GM18861 (cell line): ENCODE measurements around the gene HSF2BP.
"Not testable (repeated sequence)": the region's sequence is repeated elsewhere in the genome, so short reads cannot be mapped to it uniquely, and the experiment has no call there.

Source experiments
- ATAC-seq: cut with Tn5 transposase; IDR thresholded peaks from one replicate; pipeline ENCODE4 v1.9.1; 2021; ENCODE audit not compliant: unreplicated experiment

The HSF2BP gene

DNA sequence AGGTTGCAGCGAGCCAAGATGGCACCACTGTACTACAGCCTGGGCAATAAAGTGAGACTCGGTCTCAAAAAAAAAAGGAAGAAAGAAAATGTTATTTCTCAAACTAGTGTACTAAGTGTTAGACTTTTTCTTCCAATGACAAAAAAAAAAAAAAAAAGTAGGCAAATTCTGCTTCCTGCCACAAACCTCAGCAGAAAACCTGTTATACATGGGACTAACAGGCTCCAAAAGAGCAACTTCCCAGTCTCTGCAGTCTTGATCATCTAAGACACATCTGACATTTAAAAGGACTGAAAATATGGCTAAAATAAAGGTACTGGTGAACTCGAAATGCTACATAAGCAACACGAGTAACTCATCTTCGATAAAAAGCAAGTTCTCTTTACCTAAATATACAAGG, 59.6 kb downstream of the HSF2BP start:
- no peak for ATAC-seq

DNA sequence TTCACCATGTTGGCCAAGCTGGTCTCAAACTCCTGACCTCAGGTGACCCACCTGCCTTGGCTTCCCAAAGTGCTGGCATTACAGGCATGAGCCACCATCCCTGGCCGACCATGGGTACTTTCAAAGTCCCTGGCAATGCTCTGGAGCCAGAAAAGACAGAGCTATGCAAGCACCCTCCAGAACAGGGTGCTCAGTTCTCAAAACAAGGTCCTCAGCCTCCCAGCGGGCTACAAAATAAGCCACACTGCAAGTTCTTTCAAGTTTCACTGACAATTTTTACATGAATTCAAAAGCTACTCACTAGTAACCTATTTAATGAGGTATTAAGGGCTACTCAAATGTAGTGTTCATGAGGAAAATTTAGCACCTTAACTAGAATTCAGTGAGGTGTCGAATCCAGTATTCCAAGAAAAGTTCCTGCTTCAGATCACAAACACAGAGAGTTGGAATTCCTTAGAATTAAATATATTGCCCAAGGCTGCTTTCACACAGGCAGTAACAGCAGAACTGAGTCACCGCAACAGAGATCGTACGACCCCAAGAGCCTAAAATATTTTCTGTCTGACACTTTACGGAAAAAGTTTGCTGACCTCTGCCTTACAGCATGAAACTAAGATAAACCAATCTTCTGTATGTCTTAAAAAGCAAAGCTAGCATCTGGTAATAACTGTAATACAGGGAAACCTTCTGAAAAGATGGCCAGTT, 60.7 kb downstream of the HSF2BP start:
- no peak for ATAC-seq

DNA sequence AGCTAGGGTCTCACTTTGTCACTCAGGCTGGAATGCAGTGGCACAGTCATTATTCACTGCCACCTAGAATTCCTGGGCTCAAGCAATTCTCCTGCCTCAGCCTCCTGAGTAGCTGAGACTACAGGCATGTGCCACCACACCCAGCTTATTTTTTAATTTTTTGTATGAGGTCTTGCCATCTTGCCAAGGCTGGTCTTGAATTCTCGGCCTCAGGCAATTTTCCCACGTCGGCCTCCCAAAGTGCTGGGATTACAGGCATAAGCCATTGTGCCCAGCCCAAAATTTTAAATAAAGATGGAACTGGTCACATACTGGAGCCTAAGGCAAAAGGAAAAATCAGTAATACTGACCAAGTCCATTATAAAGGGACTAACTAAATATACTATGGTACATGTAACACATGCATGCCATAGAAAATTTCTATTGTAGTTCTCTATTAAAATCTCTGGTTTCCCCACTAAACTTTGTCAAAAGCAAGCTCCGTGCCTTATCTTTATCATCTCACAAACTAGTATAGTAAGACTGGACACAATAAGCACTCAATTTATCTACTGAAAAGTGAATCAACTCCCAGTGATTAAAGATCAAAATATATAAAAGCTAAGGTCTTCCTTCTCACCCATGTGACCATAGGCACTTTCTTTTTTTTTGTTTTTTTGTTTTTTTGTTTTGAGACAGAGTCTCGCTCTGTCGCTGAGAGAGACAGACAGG, 61.6 kb downstream of the HSF2BP start:
- no peak for ATAC-seq

DNA sequence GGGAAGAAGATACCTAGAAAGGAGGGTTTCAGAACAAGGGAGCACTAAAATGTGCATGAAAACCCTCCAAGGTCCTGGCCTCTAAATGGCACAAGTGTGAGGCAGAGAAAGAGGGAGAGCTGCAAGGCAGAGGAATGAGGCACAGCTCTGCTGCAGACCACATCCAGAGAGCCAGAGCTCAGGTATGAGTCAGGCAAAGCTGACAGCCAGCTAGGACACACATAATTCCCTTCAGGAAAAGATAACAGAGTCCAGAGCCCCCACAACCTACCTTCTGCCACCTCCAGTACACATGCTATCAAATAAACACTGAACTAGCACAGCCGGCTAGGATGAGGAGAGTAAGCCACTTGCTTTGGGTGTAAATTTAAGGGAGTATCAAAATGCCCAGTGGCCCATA, 62.2 kb downstream of the HSF2BP start:
- no peak for ATAC-seq

DNA sequence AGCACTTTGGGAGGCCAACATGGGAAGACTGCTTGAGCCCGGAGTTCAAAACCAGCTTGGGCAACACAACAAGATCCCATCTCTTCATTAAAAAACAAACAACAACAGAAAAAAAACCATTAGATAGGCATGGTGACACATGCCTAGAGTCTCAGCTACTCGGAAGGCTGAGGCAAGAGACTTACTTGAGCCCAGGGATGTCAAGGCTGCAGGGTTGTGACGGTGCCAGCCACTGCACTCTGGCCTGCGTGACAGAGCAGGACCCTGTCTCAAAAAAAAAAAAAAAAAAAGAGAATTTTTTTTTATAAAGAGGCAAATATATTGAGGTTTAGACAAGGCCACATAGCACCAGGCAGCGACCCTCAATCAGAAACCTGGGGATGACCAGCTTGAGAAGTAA, 62.7 kb downstream of the HSF2BP start:
- no peak for ATAC-seq

DNA sequence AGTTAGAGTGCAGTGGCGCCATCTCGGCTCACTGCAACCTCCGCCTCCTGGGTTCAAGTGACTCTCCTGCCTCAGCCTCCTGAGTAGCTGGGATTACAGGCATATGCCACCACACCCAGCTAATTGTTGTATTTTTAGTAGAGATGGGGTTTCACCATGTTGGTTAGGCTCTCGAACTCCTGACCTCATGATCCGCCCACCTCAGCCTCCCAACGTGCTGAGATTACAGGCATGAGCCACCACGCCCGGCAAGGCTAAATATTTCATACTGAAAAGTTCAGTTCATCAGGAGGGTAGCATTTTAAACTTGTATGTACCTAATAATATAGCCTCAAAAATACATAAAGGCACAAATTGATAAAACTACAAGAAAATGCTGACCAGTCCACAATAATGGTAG, 63.5 kb downstream of the HSF2BP start:
- not testable (repeated sequence) for ATAC-seq

DNA sequence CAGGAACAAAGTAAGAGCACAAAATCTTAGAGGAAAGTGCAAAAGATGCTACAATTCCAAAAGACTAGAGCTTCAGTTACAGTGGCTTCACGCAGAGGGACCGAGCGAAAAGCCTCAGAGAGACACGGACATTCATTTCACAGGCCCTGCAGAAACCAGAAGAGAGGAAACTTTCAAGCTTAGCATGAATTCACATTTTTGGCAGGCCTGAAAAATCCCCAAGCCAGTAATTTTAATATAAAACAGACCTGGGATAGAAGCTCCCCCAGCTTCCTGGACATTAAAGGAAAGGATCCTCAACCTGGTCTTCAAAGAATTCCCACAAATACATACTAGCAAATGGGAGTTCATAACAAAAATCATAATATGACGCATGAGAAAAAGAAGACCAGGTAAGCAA, 66.2 kb downstream of the HSF2BP start:
- ATAC-seq: no peak

DNA sequence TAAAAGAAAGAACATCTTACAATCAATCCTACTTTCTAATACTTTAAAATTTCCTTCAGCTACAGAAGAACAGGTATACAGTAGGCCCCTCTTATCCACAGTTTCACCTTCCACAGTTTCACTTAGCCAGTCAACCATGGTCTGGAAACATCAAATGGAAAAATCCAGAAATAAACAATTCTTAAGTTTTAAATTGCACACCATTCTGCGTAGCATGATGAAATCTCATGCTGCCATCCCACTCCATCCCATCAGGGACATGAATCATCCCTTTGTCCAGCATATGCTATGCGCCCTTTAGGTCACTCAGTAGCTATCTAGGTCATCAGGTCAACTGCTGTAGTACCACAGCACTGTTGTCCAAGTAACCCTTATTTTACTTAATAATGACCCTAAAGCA, 67.7 kb downstream of the HSF2BP start:
- no peak for ATAC-seq

DNA sequence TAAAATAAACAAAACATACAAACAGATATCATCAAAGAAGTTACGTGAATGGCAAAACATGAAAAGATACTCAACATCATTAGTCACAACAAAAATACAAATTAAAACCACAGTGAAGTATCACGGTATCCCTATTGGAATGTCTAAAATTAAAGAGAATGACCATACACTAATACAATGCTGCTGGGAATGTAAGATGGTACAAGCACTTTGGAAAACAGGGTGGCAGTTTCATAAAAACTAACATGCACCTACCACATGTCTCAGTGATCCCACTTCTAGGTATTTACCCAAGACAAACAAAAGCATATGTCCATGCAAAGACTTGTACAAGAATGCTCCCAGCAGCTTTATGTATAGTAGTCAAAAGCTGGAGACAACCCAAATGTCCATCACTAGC, 69.1 kb downstream of the HSF2BP start:
- no peak for ATAC-seq

DNA sequence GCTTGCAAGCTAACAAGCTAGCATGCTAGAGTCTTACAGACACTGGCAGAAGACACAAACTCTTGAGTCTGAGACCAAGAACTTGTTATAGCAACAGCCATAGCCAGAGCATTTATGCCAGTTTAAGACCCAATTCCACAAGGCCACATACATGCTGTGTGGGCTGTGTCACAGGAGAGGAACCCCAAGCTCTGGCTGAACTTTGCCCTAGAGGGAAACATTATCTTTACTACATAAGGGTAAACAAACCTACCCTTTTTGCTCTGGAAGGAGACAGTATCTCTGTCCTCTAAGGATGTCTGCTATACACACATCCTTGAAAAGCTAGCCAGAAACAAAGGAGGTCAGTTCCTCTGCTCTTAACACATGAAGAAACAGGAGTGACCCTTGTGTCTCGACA, 70.3 kb downstream of the HSF2BP start:
- ATAC-seq: no peak

DNA sequence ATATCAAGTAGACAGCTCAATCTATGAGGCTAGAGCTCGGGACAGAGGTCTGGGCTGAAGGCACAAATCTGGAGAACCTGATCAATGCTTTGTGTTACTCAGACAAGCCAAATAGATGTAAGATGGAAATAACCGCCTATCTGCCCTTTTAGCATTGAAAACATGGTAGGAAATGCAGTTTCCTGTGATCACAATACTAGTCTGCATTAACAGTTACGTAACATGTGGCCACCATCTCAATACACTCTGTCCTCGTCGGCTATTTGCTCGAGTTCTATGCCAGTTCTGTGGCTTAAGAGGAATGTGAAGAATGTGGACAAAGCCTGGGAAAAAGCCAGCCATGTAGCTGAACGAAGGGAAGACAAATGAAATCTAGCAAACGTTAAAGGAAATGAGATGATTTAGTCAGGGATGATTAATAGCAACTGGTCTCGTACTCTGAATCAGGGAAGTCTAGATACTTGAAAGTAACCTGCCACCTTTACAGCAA, 73.3 kb downstream of the HSF2BP start:
- no peak for ATAC-seq

DNA sequence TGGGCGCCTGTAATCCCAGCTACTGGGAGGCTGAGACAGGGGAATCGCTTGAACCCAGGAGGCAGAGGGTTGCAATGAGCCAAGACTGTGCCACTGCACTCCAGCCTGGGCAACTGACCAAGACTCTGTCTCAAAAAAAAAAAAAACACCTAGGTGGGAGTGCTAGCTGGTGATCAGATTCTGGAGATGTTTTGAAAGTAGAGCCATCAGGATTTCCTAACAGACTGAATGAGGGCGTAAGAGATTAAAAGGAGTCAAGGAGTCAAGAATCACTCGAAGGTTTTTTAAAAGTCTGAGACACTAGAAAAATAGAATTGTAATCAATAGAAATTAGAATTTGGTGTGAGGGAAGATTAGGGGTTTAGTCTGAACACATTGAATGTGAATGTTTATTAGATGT, 73.8 kb downstream of the HSF2BP start:
- ATAC-seq: no peak

DNA sequence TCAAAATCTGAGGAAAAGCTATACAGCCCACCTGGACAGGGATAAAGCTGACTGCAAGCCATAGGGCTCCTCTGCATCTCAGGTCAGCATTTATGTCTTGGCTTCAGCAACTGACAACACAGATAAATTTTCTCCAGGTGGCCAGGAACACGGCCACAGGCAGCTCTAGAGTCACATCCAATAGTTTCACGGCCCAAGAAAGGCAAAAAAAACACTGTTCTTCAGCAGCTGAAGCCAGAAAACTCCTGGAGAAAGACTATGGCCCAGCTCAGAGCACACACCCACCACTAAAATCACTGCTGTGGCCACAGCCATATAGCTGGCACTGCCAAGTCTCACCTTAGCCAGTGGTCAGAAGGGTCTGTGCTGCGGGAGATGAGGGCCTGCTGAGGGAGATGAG, 77.8 kb downstream of the HSF2BP start:
- ATAC-seq: no peak

DNA sequence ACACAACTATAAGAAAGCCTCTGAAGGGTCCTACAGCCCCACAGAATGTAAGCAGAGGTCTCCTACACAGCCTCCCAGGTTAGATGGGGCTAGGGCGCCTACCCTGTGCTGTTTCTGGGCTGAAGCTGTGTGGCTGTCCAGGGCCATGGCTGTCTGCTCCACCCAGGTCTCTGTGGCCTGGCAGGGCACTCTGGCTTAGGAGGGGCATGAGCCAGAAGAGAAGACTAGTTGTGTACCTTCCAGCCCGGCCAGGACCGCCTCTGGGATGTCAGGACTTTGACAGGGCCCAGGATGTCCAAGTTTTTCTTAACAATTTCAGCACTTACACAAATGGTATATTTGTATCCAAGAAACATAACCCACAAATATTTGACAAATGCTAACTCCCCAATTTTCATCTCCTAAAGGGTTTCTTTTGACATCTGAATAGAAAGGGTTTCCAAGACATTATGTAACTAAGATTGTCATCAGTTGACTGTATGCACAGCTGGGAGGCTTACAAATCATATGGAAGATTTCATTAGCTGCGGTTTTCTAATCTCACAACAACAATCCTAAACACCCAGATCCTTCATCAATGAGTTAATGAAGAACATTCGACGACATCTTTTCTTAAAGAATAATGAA, 80.5 kb downstream of the HSF2BP start:
- no peak for ATAC-seq

DNA sequence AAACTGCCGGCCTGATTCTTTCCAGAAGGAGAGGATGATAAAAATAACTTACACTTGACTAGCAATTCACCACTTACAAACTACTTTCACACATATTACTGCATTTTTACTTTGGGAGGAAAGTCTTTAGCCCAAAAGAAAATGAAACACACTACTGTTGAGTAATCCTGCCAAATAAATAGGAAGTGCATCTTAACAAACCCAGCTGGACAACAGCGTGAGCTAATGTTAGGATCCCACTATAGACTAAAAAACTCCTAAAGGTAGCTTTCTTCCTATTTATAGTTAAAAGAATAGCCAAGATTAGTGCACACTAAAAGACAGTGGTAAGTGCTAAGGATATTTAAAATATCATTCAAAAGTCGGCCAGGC, 83.8 kb downstream of the HSF2BP start:
- ATAC-seq: no peak

DNA sequence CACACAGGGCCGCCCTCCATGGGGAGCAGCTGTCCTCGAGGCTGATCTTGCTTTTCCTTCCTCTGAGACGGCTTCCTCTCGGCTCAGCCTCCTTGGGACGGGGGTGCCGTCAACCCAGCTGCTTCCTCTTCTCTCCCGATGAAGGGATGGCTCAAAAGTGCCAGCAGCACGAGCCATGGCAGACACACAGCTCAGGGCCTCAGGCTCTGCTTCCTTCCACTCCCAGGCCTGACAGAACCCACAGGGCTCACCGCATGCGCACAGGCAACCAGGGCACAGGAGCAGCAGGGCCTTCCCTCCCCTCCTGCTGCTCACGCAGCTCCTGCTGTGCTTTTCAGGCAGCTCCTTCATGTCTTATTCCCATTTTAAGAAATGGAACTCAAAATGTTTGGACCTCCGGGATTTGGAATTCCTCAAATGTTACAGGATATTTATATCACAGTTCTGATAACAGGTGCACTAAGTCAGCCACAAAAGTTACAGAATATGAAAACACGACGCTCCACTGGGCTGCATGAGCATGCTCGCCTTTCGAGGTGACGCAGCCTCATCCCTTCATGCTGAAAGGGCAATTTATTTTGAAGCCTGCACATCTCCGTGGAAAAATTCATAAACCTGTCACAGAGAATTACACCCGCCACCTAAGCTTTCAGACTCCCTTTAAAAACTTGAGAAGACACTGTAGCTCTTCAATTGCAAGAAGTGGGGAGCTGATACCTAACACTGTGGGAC, 84.4 kb downstream of the HSF2BP start:
- no peak for ATAC-seq

DNA sequence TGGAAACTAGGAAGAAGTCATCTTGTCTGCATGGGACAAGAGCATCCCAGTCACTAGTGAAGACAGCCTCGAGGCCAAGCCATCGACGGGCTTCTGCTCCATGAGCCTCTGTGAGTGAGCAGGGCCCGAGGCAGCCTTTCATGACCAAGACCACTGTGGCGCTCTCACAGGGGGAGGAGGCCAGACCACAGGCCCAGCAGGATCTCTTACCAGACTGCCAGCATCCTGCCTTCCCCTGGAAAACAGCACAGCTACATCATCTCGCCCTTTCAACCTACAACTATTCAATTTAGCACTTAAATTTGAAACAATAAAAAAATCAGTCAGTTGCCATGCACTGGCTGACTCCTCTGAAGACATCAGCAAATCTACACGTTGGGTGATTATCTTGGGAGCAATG, 85.4 kb downstream of the HSF2BP start:
- ATAC-seq: no peak

DNA sequence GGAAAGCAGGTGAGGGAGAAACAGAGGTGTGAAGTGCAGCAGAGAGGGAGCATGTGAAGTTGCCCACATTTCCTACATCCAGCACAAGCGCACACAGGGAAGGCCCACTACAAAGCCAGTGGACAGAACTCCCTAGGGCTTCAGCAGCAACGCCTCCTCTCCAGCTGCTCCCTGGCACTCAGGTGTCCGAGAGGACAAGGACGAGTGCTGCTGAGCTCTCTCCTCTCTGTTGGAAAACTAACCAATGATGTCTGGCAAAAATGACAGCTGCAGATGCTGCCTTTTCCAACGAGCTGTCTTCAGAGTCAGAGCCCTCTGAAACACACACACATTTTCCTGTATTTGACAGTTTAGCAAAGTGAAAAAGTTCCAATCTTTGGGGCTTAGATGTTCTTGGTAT, 86.8 kb downstream of the HSF2BP start:
- ATAC-seq: no peak

DNA sequence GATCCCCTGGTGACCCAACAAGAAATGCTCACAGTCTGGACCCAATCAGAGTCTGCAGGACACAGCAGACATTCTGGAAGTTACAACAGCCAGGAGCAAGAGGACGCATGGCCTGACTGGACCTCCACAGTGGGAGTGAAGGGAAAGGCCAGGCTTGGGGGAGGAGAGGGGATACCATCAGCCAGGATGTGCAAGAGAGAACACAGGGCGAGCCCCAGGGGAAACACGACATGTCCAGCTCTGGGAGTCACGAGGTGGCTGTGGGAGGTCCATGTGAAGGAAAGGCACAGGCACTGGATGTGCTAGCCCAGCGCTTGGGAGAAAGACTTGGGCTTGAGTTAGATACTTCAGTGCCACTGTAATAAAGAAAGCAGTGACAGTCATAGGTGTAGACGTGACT, 87.3 kb downstream of the HSF2BP start:
- no peak for ATAC-seq

DNA sequence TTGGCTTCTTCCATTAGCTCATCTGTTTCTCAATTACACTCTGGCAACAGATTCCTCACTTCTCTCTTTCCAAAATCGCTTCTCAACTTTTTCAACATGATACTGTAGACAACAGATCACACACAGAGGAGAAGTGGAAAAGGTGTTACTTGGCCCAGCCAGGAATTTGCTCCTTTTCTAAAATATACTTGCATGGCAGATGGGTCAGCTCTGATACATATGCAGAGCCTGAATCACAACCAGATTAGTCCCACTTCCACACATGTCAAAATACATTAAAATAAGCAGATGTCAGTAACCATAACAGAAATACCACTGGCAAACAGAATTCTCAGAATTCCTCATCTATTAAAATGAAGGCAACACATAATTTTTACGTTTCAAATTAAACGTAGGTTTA, 89.1 kb downstream of the HSF2BP start:
- not testable (repeated sequence) for ATAC-seq

DNA sequence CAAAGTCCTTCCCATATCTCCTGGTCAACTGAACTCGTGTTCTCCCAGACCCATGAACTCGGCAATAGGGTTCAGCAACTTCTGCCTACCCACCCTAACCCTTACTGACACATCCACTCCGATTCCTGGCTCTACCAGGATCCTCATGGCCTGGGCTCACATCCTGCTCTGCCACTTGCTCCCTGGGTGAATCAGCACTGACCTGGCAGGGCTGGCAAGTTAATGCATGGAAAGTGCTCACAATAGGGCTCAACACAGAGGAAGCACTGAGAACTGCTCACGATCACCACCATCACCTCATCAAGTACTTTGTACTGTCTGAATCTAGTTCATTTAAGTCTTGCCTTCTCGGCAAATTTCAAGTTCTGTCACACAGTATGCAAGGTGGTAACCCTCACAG, 96.8 kb downstream of the HSF2BP start:
- not testable (repeated sequence) for ATAC-seq

DNA sequence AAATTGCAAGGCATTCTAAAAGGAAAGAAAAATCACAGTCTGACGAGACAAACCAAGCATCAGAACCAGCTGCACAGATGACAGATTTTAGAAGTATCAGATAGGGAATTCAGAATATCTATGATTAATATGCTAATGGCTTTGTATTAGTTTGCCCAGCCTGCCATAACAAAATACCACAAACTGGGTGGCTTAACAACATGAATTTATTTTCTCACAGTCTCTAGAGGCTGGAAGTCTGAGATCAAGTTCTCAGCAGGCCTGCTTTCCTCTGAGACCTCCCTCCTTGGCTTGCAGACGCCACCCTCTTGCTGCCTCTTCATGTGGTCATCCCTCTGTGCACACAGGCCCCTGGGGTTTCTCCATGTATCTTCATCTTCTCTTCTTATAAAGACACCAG, 118.7 kb downstream of the HSF2BP start:
- not testable (repeated sequence) for ATAC-seq
